PC-9 (cell line): ENCODE results near the gene SUPT5H. TPM values are rescaled to one million over a fixed set of nuclear protein-coding genes. Genes with fewer than 3 reads are reported as not detected.

Experiments used
- BruUV-seq: library from RNA; stranded (reverse); fragments of 400-500 nt; replicated peaks from 2 replicates; lab custom pipeline; 2021; lab: Mats Ljungman, UMichigan
- CTCF ChIA-PET: fragments of 300-600 bp; sonication (Branson Sonifier 250); formaldehyde crosslinking; loops from one replicate; lab custom pipeline; 2022; ENCODE audit warnings: antibody characterized with exemption; lab: Charles Lee
- POLR2A ChIA-PET: fragments of 300-600 bp; sonication (Branson Sonifier 250); formaldehyde crosslinking; loops from one replicate; lab custom pipeline; 2022; ENCODE audit warnings: antibody characterized with exemption; ENCODE audit not compliant: unreplicated experiment; lab: Charles Lee
- DNase-seq, 2 experiments: peaks; one replicate each; pipeline versions ENCODE4 v3.0.0 to v3.0.0-alpha.2; 2015 to 2022; ENCODE audit warnings: mixed read lengths in 1 of 2
- H2AFZ ChIP-seq: fragments of 200-600 bp; sonication (generic); 2 replicates; pipeline ENCODE4 v1.8.1; 2017; ENCODE audit warnings: antibody characterized with exemption
- H3F3A ChIP-seq: fragments of 200-600 bp; sonication (generic); 2 replicates; pipeline ENCODE4 v1.8.1; 2017; ENCODE audit warnings: antibody characterized with exemption, mild to moderate bottlenecking, low read depth; ENCODE audit not compliant: insufficient read depth
- H3K27ac ChIP-seq: fragments of 200-600 bp; sonication (generic); 2 replicates; pipeline ENCODE4 v1.6.1; 2016; ENCODE audit warnings: mixed run types
- H3K27me3 ChIP-seq: fragments of 200-600 bp; sonication (generic); 2 replicates; pipeline ENCODE4 v1.6.1; 2016; ENCODE audit warnings: low read depth, mixed run types; ENCODE audit not compliant: insufficient read depth
- H3K36me3 ChIP-seq: fragments of 200-600 bp; sonication (generic); 2 replicates; pipeline ENCODE4 v1.6.1; 2016; ENCODE audit warnings: low read depth, mixed run types
- H3K4me1 ChIP-seq: fragments of 200-600 bp; sonication (generic); replicated peaks from 2 replicates; pipeline ENCODE4 v1.6.1; 2016; ENCODE audit warnings: mixed run types; ENCODE audit not compliant: insufficient read depth
- H3K4me2 ChIP-seq: fragments of 200-600 bp; sonication (generic); 2 replicates; pipeline ENCODE4 v1.6.1; 2017; ENCODE audit warnings: mixed run types
- H3K4me3 ChIP-seq: fragments of 200-600 bp; sonication (generic); 2 replicates; pipeline ENCODE4 v1.6.1; 2016; ENCODE audit warnings: mixed run types
- H3K79me2 ChIP-seq: fragments of 200-600 bp; sonication (generic); 2 replicates; pipeline ENCODE4 v1.6.1; 2017; ENCODE audit warnings: low read depth, mixed run types
- H3K9me2 ChIP-seq: fragments of 200-600 bp; sonication (generic); 2 replicates; pipeline ENCODE4 v1.8.1; 2017; ENCODE audit warnings: mild to moderate bottlenecking; ENCODE audit not compliant: insufficient read depth
- H3K9me3 ChIP-seq: fragments of 200-600 bp; sonication (generic); 2 replicates; pipeline ENCODE4 v1.8.1; 2016; ENCODE audit warnings: low read depth; ENCODE audit not compliant: insufficient read depth
- H4K20me1 ChIP-seq: fragments of 200-600 bp; sonication (generic); 2 replicates; pipeline ENCODE4 v1.8.1; 2017; ENCODE audit not compliant: insufficient read depth
- CTCF ChIP-seq: fragments of 200-600 bp; sonication (generic); conservative IDR thresholded peaks from 2 replicates; pipeline ENCODE4 v1.6.1; 2017; ENCODE audit warnings: mixed run types, antibody characterized with exemption, mild to moderate bottlenecking, moderate library complexity
- EZH2 ChIP-seq: fragments of 200-600 bp; sonication (generic); IDR thresholded peaks from 2 replicates; pipeline ENCODE4 v1.8.0; 2017; ENCODE audit warnings: antibody characterized with exemption, low read depth
- intact Hi-C: fragments of 100-400 bp; cut with micrococcal nuclease; formaldehyde crosslinking; loops from one replicate; pipeline ENCODE4 v1.10.0; 2022; ENCODE audit not compliant: unreplicated experiment
- total RNA-seq: library from RNA; stranded (reverse); gene quantifications from 2 replicates; pipeline ENCODE4 v1.2.3, GENCODE V29; 2021

The SUPT5H gene
- total RNA-seq, 1 experiment from 2014 or later: 118 TPM

DNA sequence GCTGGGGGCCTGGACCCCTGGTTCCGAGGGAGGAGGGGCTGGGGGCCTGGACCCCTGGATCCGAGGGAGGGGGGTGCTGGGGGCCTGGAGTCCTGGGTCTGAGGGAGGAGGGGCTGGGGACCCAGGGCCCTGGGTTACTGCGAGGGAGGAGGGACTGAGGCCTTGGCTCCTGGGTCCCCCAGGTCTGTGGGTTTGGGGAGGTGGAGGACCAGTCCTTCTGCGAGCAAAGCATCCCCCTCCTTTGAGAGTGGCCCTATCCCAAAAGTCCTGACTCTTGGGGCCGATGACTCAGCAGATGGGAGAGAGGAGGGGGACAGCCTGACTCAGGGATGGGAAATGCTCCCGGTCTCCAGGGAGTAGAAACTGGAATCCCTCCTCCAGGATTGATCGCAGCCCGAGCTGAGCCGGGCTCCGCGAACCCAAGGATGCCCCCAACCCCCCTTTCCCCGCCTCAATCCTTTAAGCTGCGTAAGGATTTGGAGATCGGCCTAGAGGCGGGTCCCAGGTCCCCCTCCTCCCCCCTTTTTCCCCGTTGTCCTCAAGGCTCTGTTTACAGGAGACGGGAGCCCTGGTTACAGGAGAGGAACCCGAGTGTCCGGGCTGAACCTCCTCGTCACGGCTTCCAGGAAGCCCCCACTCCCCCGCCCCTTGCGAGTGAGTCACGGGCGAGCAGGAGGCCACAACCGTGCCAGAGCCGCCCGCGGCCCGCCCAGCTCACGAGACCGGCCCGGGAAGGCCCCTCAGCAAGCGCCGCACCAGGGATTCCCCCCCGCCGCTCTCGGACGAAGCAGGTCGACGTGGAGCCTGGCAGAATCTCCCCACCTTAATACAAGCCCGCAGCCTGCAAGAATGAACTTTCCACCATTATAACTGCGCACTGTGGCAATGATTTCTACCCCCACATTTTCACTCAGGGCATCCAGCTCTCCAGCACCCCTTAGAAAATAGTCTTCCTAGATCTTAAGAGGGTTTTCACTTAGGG lies 41.8 kb upstream of the SUPT5H start:
- peaks cover 19% of the 10 kb centered on the region for H3K79me2 ChIP-seq
- no peaks in the 10 kb centered on the region for H3K27me3 ChIP-seq
- DNase-seq: peak; percentile 93 to 99
- peak overlapping the region; percentile 11; the same call in 1 of the 2 replicates for H2AFZ ChIP-seq
- no peak for TF ChIP-seq CTCF
- TF ChIP-seq EZH2: no peak
- H3K9me2 ChIP-seq: no peaks in the 10 kb centered on the region
- no peaks in the 10 kb centered on the region for H3K9me3 ChIP-seq
- H3K36me3 ChIP-seq: peaks cover 9% of the 10 kb centered on the region; the same call in 1 of the 2 replicates
- POLR2A ChIA-PET: interaction anchor here (0.5 to 1.0 kb wide), 10 partner anchors 13 to 749 kb away, joined by 3 to 18 read pairs (median 3); partner anchors contain the start of genes MED29, PAF1, PSMC4 and RPS16
- H4K20me1 ChIP-seq: peaks cover 11% of the 10 kb centered on the region
- BruUV-seq: TSS peak; percentile 19
- H3F3A ChIP-seq: peaks cover 73% of the 10 kb centered on the region
- peak overlapping the region; percentile 82 for H3K4me3 ChIP-seq
- peak overlapping the region; percentile 99 for H3K4me2 ChIP-seq
- peaks cover 51% of the 10 kb centered on the region for H3K4me1 ChIP-seq
- CTCF ChIA-PET: interaction anchor here (0.5 to 0.6 kb wide), 2 partner anchors 148 to 371 kb away, joined by 3 to 4 read pairs; no protein-coding TSS in a partner anchor
- intact Hi-C loops: loop anchor here (1.0 kb wide), 2 partner anchors 9 to 572 kb away; partner anchors contain the start of genes ECH1 and PLEKHG2
- H3K27ac ChIP-seq: peak overlapping the region; percentile 98

DNA sequence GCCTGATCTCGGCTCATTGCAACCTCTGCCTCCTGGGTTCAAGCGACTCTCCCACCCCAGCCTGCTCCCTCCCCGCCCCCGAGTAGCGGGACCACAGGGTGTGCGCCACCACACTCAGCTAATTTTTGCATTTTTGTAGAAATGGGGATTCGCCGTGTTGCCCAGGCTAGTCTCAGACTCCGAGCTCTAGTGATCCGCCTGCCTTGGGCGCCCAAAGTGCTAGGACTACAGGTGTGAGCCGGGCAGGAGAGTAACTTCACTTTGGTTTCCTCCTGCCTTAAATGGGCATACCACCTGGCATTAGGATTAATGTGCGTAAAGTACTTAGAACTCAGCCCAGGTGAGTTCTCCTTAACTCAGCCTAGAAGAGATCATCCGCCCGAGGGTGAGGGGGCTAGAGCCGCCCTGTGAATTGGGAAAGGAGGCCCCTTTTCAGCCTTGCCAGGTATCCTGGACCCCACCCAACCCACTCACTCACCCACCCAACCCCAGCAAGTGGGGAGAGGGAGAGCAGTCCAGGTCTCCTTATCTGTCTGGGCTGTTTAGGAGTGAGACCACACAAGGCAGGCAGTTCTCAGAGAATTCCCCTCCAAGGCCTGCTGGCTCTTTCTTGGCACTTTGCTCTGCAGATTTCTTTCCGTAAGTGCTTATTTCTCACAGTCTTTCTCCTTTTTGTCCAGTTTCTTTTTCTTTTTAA lies 40.0 kb upstream of the SUPT5H start:
- intact Hi-C loops: no loop called here
- ChIA-PET CTCF (interaction anchor here (0.6 to 1.0 kb wide), 2 partner anchors 137 to 216 kb away, joined by 3 read pairs; no protein-coding TSS in a partner anchor), POLR2A (no interaction called here)
- Histone ChIP-seq H3K27me3 (no peaks in the 10 kb centered on the region), H3K9me3 (no peaks in the 10 kb centered on the region), H3K79me2 (peaks cover 23% of the 10 kb centered on the region), H3K4me3 (no peak overlapping the region), H4K20me1 (peaks cover 14% of the 10 kb centered on the region), H3K4me2 (peak overlapping the region; percentile 99), H2AFZ (no peak overlapping the region), H3K36me3 (peaks cover 11% of the 10 kb centered on the region; the same call in 1 of the 2 replicates), H3K9me2 (no peaks in the 10 kb centered on the region), H3K4me1 (peaks cover 53% of the 10 kb centered on the region), H3F3A (peaks cover 73% of the 10 kb centered on the region), H3K27ac (peak overlapping the region; percentile 98)
- TF ChIP-seq EZH2 (no peak), CTCF (no peak)
- peak in 1 of 2 experiments; percentile 30 for DNase-seq
- BruUV-seq: no TSS peak
